GM15510 (cell line): ENCODE results near the gene NGFR.

Experiments
- POLR2A ChIP-seq: IDR thresholded peaks from 3 replicates; pipeline ENCODE4 v1.6.1; 2011; ENCODE audit warnings: borderline replicate concordance; ENCODE audit not compliant: insufficient read length; ENCODE audit errors: extremely low read depth

The NGFR gene

GRCh38 chr17:49501496-49501895, 6.4 kb downstream of the NGFR start:
- TF ChIP-seq POLR2A: no peak

- TF ChIP-seq POLR2A: no peak
Measured at GRCh38 chr17:49502254-49502653, 7.2 kb downstream of the NGFR start.

- no peak for TF ChIP-seq POLR2A
Measured at GRCh38 chr17:49504369-49504768, 9.3 kb downstream of the NGFR start.

- no peak for TF ChIP-seq POLR2A
Measured at GRCh38 chr17:49505854-49506253, 10.8 kb downstream of the NGFR start.

GRCh38 chr17:49506282-49506681, 11.2 kb downstream of the NGFR start:
- TF ChIP-seq POLR2A: no peak

- no peak for TF ChIP-seq POLR2A
Measured at GRCh38 chr17:49508061-49508865, 13.2 kb downstream of the NGFR start.

GRCh38 chr17:49508866-49509587, 13.9 kb downstream of the NGFR start:
- no peak for TF ChIP-seq POLR2A

GRCh38 chr17:49509588-49509917, 14.5 kb downstream of the NGFR start:
- no peak for TF ChIP-seq POLR2A

- no peak for TF ChIP-seq POLR2A
Measured at GRCh38 chr17:49510059-49510719, 15.1 kb downstream of the NGFR start.

- no peak for TF ChIP-seq POLR2A
Measured at GRCh38 chr17:49510720-49511110, 15.6 kb downstream of the NGFR start.

GRCh38 chr17:49511810-49512209, 16.7 kb downstream of the NGFR start:
- no peak for TF ChIP-seq POLR2A

- TF ChIP-seq POLR2A: no peak
Measured at GRCh38 chr17:49512296-49513043, 17.4 kb downstream of the NGFR start.

- TF ChIP-seq POLR2A: no peak
Measured at GRCh38 chr17:49513044-49513395, 17.9 kb downstream of the NGFR start.

- no peak for TF ChIP-seq POLR2A
Measured at GRCh38 chr17:49513641-49514040, 18.5 kb downstream of the NGFR start.

GRCh38 chr17:49514071-49514721, 19.1 kb downstream of the NGFR start:
- no peak for TF ChIP-seq POLR2A

GRCh38 chr17:49515196-49515770, 20.2 kb downstream of the NGFR start:
- TF ChIP-seq POLR2A: no peak
